Activated CD8-positive, alpha-beta memory T cell treated with anti-CD3 and anti-CD28 coated beads for 48 hours (primary cell): ENCODE data around the gene MED12L.
"Not testable (repeated sequence)": the region's sequence is repeated elsewhere in the genome, so short reads cannot be mapped to it uniquely, and the experiment has no call there.

Source experiments
- DNase-seq, 3 experiments: peaks; one replicate each; pipeline ENCODE4 v3.0.0-alpha.2; 2020; ENCODE audit warnings: low read depth in 2 of 3, low spot score in 2 of 3

MED12L gene

DNA sequence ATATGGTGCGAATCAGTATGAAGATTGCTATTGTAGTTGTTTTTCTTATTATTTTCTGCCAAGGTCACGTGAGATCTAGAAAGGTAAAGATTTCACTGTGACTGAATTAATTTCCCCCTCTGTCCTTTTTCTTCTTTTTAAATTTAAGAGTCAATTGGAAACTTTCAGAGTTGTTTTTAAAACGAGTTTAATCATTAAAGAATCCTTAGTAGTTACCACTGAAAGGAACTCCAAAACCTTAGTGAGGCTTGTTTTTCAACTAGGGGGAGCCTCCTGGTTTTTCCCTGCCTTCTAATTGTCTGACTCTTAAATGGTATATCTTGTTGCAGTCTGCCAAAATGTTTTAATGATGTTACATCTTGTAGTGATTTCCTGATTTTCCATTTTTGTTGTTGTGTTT, 281.5 kb downstream of the MED12L start:
- no peak for DNase-seq

GRCh38 chr3:151367448-151367847, 282.0 kb downstream of the MED12L start:
- no peak for DNase-seq

GRCh38 chr3:151371526-151371925, 286.1 kb downstream of the MED12L start:
- DNase-seq = no peak

GRCh38 chr3:151372063-151372820, 286.8 kb downstream of the MED12L start:
- no peak for DNase-seq

- no peak for DNase-seq
Observed at GRCh38 chr3:151377768-151378385, 292.4 kb downstream of the MED12L start.

DNA sequence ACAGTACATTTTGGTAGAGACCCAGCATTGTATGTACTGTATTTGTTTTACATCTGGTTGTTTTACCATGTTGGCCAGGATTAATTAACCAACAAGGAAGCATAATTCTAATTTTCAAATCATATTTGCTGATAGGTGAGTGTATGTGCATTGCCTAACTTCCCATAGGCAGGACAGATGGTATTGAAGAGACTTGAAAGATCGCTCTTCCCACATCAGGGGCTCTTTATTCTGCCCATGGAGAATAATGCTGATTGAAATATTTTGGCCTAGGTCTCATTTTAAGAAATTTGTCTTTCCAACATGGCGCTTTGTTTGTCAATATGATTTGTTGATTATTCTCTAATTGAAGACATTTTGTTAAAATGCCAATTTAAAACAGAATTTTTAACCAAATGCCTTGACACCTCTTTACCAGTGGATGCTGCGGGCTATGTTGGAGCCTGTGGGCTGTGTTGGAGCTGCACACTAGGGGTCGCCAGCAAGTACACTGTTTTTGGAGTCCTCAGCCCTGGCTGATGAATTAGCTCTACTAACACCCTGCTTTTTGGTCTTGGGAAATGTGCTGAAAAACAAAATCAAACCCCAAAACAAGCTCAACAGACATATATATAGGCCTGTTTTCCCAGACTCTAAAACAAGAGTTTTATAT, 293.7 kb downstream of the MED12L start:
- no peak for DNase-seq

DNA sequence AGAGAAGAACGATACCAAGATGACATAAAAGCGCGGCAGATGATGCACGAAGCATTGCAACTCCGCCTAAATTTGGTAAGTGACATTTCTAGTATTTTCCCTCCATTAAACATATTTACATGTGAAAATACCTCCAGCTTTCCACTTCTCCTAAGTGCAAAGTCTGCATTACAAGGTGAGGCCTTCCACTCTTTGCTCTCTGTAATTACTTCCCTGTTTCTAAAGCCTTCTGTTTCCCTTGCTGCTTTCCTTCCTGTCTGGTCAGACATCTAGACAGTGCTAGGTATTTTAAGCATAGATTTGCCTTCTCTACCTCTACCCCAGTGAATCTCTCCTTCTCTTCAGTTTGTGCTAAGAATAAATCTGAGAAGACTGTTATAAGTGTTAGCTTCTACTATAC, 297.2 kb downstream of the MED12L start:
- DNase-seq = no peak

- DNase-seq = no peak
Observed at GRCh38 chr3:151383111-151383510, 297.6 kb downstream of the MED12L start.

DNA sequence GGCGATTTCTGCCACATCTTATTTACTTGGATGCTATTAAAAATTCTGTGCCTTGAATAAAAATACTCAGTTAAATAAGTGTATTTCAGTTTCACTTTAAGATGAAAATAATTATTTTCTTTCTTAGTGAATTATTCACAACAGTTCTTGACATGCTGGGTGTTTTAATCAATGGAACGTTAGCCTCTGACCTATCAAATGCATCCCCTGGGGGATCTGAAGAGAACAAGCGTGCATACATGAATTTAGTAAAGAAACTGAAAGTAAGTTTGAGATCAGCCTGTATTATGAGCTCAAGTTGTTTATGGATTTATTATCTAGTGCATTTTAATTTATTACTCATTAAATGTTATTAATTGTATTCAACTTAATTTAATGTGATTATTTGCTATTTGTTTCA, 298.5 kb downstream of the MED12L start:
- no peak for DNase-seq

- no peak for DNase-seq
Observed at GRCh38 chr3:151384741-151385174, 299.3 kb downstream of the MED12L start, which contains the start of gene P2RY12. Gene P2RY12 (minus strand): TSS chr3:151384753. CDS start chr3:151338845, 45,908 bp downstream.

DNA sequence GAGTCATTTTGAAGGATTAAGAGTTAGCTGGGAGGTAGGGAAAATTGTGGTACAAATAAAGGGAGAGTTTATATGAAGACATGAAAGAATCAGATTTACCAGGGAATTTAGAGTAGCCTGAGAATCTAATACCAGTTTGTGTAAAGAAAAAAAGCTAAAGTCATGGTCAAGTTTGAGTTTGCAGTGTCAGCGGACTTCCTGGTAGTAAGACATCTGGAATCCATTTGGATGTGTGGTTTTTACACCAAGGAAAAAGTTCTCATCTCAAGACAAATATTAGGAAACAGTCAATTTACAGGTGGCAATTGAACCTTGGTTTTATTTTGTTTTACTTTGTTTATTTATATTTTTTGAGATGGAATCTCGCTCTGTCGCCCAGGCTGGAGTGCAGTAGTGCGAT, 300.6 kb downstream of the MED12L start:
- no peak for DNase-seq

DNA sequence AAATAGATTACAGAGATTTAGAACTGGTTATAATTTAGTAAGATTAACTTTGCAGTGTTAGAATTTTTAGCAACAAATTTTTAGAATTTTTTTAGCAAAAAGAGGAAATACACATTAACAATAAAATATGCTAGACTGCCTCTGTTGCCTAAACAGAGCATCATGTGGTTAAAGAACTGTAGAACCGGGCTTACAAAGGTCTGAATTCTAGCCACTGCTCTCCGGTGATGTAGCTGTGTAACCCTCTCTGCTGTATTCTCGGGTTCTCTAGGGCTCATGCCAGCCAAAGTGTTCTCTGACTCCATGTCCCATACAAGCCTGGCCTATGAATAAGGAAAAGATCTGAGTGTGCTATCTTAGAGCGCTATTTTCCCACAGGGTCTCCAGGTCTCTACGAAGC, 302.0 kb downstream of the MED12L start:
- no peak for DNase-seq

DNA sequence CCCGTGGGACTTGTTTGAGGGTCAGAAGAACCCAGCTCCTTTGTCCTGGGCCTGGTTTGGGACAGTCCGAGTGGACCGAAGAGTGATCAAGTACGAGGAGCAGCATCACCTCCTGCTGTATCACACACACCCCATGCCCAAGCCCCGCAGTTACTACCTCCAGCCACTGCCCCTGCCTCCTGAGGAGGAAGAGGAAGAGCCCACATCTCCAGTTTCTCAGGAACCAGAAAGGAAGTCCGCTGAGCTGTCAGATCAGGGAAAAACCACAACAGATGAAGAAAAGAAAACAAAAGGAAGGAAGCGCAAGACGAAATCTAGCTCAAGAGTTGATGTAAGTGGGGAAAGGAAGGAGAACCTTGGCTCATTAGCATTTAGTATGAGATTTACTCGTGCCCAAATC, 302.4 kb downstream of the MED12L start:
- no peak for DNase-seq

DNA sequence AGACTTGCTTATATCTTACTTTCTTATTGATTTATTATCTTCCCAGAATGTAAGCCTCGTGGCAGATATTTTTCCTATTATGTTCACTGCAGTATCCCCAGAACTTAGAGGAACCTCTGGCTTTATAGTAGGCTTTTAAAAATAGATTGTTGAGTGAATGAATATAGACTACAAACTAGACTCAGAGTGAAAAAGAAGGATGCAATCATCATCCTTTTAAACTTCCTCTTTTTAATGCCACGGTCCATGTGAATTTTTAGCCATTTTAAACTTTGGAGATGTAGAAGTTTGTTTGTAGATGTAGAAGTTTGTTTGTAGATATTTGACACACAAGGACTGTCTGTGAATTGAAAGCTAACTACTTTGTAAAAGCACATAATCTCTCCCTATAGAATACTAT, 306.3 kb downstream of the MED12L start:
- no peak for DNase-seq

DNA sequence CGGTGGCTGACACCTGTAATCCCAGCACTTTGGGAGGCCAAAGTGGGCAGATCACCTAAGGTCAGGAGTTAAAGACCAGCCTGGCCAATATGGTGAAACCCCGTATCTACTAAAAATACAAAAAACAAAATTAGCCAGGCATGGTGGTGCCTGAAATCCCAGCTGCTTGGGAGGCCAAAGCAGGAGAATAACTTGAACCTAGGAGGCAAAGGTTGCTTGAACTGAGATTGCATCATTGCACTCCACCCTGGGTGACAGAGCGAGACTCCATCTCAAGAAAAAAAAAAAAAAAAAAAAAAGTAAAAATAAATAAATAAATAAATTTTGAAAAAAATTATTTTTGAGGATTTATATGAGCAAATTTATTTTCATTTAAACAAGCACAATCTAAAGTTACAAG, 306.7 kb downstream of the MED12L start:
- not testable (repeated sequence) for DNase-seq

- DNase-seq = no peak
Observed at GRCh38 chr3:151393146-151393830, 307.8 kb downstream of the MED12L start.

GRCh38 chr3:151393941-151394340, 308.5 kb downstream of the MED12L start:
- no peak for DNase-seq

GRCh38 chr3:151394611-151395010, 309.1 kb downstream of the MED12L start:
- no peak for DNase-seq

- no peak for DNase-seq
Observed at GRCh38 chr3:151395806-151396205, 310.3 kb downstream of the MED12L start.

DNA sequence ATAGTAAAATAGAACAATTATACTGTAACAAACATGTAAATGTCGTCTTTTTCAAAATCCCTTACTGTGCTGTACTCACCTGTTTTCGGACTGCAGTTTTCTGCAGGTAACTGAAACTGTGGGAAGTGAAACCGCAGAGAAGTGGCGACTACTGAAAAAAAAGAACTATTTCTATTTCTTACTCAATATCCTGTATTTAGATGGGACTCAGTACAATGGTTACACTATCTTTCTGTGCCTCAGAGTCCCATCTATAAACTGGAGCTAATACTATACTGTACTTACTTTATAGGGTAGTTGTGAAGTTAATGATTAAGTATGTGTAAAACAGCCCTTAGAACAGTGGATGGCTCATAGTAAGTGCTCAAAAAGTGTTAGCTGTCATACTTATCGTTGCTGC, 313.4 kb downstream of the MED12L start:
- DNase-seq = no peak

DNA sequence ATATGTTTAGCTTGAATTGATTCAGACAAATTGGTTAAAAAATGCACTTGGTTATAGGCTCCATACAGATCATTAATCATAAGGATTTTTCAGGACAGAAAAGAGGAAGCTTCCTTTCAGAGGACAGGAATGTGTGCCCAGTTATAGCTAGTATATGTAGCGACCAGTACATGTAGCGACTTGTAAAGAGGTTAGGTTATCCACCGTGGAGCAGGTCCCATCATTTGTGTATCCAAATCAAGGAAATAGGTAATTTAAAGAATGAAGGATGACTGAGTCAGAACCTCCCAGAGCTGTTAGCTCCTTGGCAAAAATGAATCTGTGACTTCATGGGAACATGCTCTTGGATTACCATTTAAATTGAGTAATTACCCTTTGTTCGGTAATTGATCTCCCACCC, 314.9 kb downstream of the MED12L start:
- no peak for DNase-seq

GRCh38 chr3:151402349-151402748, 316.9 kb downstream of the MED12L start:
- DNase-seq = no peak
